Ureter (tissue), 1 donor: ENCODE measurements around the gene POM121L12. TPM values are rescaled to one million over a fixed set of nuclear protein-coding genes. Genes with fewer than 3 reads are reported as not detected.

Experiments used
- DNase-seq: peaks from one replicate; pipeline ENCODE4 v3.0.0-alpha.2; 2020; ENCODE audit warnings: low spot score
- total RNA-seq: library from RNA; stranded (reverse); gene quantifications from one replicate; pipeline ENCODE4 v1.2.4, GENCODE V29; 2023
- donor health status: DM: yes; HTN: yes; CAD: no.

Gene POM121L12
- not detected for total RNA-seq

- DNase-seq, result no peak
Observed at GRCh38 chr7:53035499-53036412, at the start of gene POM121L12. Gene POM121L12 (plus strand): TSS chr7:53035633. CDS start chr7:53035672, 39 bp downstream.

GRCh38 chr7:52992001-52992400, 43.4 kb upstream of the POM121L12 start:
- no peak for DNase-seq

GRCh38 chr7:52992479-52993162, 42.8 kb upstream of the POM121L12 start:
- no peak for DNase-seq

- no peak for DNase-seq
Observed at GRCh38 chr7:52995676-52996075, 39.8 kb upstream of the POM121L12 start.

GRCh38 chr7:53001221-53001620, 34.2 kb upstream of the POM121L12 start:
- no peak for DNase-seq

- DNase-seq, result no peak
Observed at GRCh38 chr7:53002389-53002788, 33.0 kb upstream of the POM121L12 start.

GRCh38 chr7:53003653-53004445, 31.6 kb upstream of the POM121L12 start:
- DNase-seq, result no peak

- no peak for DNase-seq
Observed at GRCh38 chr7:53013925-53014324, 21.5 kb upstream of the POM121L12 start.

- no peak for DNase-seq
Observed at GRCh38 chr7:53015463-53015862, 20.0 kb upstream of the POM121L12 start.

- DNase-seq, result no peak
Observed at GRCh38 chr7:53022893-53023292, 12.5 kb upstream of the POM121L12 start.

GRCh38 chr7:53048638-53049037, 13.2 kb downstream of the POM121L12 start:
- no peak for DNase-seq

GRCh38 chr7:53050433-53050832, 15.0 kb downstream of the POM121L12 start:
- no peak for DNase-seq

- DNase-seq, result no peak
Observed at GRCh38 chr7:53059591-53059990, 24.2 kb downstream of the POM121L12 start.

GRCh38 chr7:53060066-53060465, 24.6 kb downstream of the POM121L12 start:
- DNase-seq, result no peak

GRCh38 chr7:53062796-53063195, 27.4 kb downstream of the POM121L12 start:
- DNase-seq, result no peak

- no peak for DNase-seq
Observed at GRCh38 chr7:53068673-53069072, 33.2 kb downstream of the POM121L12 start.

GRCh38 chr7:53070883-53071282, 35.5 kb downstream of the POM121L12 start:
- no peak for DNase-seq
